CD4-positive, alpha-beta T cell treated with Interleukin-10 for 1 hour (primary cell): ENCODE measurements around the gene DYRK1A.

Experiments
- DNase-seq: peaks from one replicate; pipeline ENCODE4 v3.0.0-alpha.2; 2020

DYRK1A gene

GRCh38 chr21:37385179-37385765, 18.7 kb downstream of the DYRK1A start:
- DNase-seq: no peak

GRCh38 chr21:37386151-37386550, 19.6 kb downstream of the DYRK1A start:
- no peak for DNase-seq

GRCh38 chr21:37389456-37389855, 22.9 kb downstream of the DYRK1A start:
- no peak for DNase-seq

GRCh38 chr21:37391666-37392065, 25.1 kb downstream of the DYRK1A start:
- no peak for DNase-seq

- no peak for DNase-seq
Measured at GRCh38 chr21:37392441-37392840, 25.9 kb downstream of the DYRK1A start.

- no peak for DNase-seq
Measured at GRCh38 chr21:37393030-37393429, 26.5 kb downstream of the DYRK1A start.

GRCh38 chr21:37393786-37394185, 27.2 kb downstream of the DYRK1A start:
- no peak for DNase-seq

- no peak for DNase-seq
Measured at GRCh38 chr21:37395961-37396360, 29.4 kb downstream of the DYRK1A start.

- no peak for DNase-seq
Measured at GRCh38 chr21:37396855-37397254, 30.3 kb downstream of the DYRK1A start.

- peak; percentile 30 for DNase-seq
Measured at GRCh38 chr21:37398697-37399096, 32.1 kb downstream of the DYRK1A start.

- DNase-seq: no peak
Measured at GRCh38 chr21:37402251-37402867, 35.8 kb downstream of the DYRK1A start.

- DNase-seq: no peak
Measured at GRCh38 chr21:37405629-37406028, 39.1 kb downstream of the DYRK1A start.

GRCh38 chr21:37407719-37408420, 41.3 kb downstream of the DYRK1A start:
- DNase-seq: no peak

- no peak for DNase-seq
Measured at GRCh38 chr21:37408464-37409193, 42.1 kb downstream of the DYRK1A start.

- no peak for DNase-seq
Measured at GRCh38 chr21:37410639-37411038, 44.1 kb downstream of the DYRK1A start.

- DNase-seq: no peak
Measured at GRCh38 chr21:37412603-37413360, 46.2 kb downstream of the DYRK1A start.

- no peak for DNase-seq
Measured at GRCh38 chr21:37413553-37414291, 47.1 kb downstream of the DYRK1A start.

- no peak for DNase-seq
Measured at GRCh38 chr21:37414292-37415253, 48.0 kb downstream of the DYRK1A start.

- DNase-seq: no peak
Measured at GRCh38 chr21:37415939-37416338, 49.4 kb downstream of the DYRK1A start.

GRCh38 chr21:37416914-37417313, 50.3 kb downstream of the DYRK1A start:
- no peak for DNase-seq
